Activated T-cell treated with anti-CD3 and anti-CD28 coated beads for 4 hours (primary cell): ENCODE results near the gene CNRIP1.

Experiments
- DNase-seq: peaks from one replicate; pipeline ENCODE4 v3.0.0-alpha.2; 2020

CNRIP1 gene

GRCh38 chr2:68291314-68291713 is 28.4 kb downstream of the CNRIP1 start:
- DNase-seq, result no peak

GRCh38 chr2:68290901-68291300 is 28.8 kb downstream of the CNRIP1 start:
- DNase-seq, result no peak

- no peak for DNase-seq
Observed at GRCh38 chr2:68287580-68288441, 31.9 kb downstream of the CNRIP1 start.

- DNase-seq, result no peak
Observed at GRCh38 chr2:68284896-68285295, 34.9 kb downstream of the CNRIP1 start.

- no peak for DNase-seq
Observed at GRCh38 chr2:68283419-68283812, 36.3 kb downstream of the CNRIP1 start.

GRCh38 chr2:68282811-68283418 is 36.8 kb downstream of the CNRIP1 start:
- DNase-seq, result no peak

- DNase-seq, result no peak
Observed at GRCh38 chr2:68280796-68281195, 39.0 kb downstream of the CNRIP1 start.

- no peak for DNase-seq
Observed at GRCh38 chr2:68280348-68280747, 39.4 kb downstream of the CNRIP1 start.

- DNase-seq, result no peak
Observed at GRCh38 chr2:68279691-68280090, 40.1 kb downstream of the CNRIP1 start.

- DNase-seq, result no peak
Observed at GRCh38 chr2:68278169-68278568, 41.6 kb downstream of the CNRIP1 start.

GRCh38 chr2:68274022-68274421 is 45.7 kb downstream of the CNRIP1 start:
- DNase-seq, result no peak

- DNase-seq, result no peak
Observed at GRCh38 chr2:68272246-68272994, 47.3 kb downstream of the CNRIP1 start.

- no peak for DNase-seq
Observed at GRCh38 chr2:68266655-68267054, 53.1 kb downstream of the CNRIP1 start.

GRCh38 chr2:68263632-68264031 is 56.1 kb downstream of the CNRIP1 start:
- DNase-seq, result no peak

- no peak for DNase-seq
Observed at GRCh38 chr2:68258851-68259250, 60.9 kb downstream of the CNRIP1 start.

- no peak for DNase-seq
Observed at GRCh38 chr2:68256093-68256450, 63.7 kb downstream of the CNRIP1 start.

GRCh38 chr2:68253219-68254068 is 66.3 kb downstream of the CNRIP1 start:
- peak; percentile 19 for DNase-seq

- peak; percentile 85 for DNase-seq
Observed at GRCh38 chr2:68252400-68253218, 67.1 kb downstream of the CNRIP1 start, which contains the start of gene PPP3R1. Gene PPP3R1, minus strand, starts transcription at chr2:68252532. Its CDS starts 405 bp downstream, at chr2:68252127.

- DNase-seq, result peak; percentile 54
Observed at GRCh38 chr2:68251855-68252399, 67.8 kb downstream of the CNRIP1 start.

GRCh38 chr2:68251187-68251854 is 68.4 kb downstream of the CNRIP1 start:
- DNase-seq, result peak; percentile 58

GRCh38 chr2:68250652-68251186 is 69.0 kb downstream of the CNRIP1 start:
- no peak for DNase-seq
